Heart right ventricle (tissue), 16 donors: ENCODE results near the gene ZNF8. TPM values are rescaled to one million over a fixed set of nuclear protein-coding genes. Genes with fewer than 3 reads are reported as not detected.

Source experiments
- ATAC-seq, 8 donors: fragments of 200-7000 bp; cut with Tn5 transposase; one replicate each; pipeline ENCODE4 v1.9.1; 2020; ENCODE audit warnings: mild to moderate bottlenecking in 8 of 8, moderate library complexity in 8 of 8, moderate number of reproducible peaks in 1 of 8
- DNase-seq, 2 donors: peaks; one replicate each; pipeline ENCODE4 v3.0.0-alpha.2; 2020
- H3K27ac ChIP-seq, 10 donors: fragments of 200-600 bp; sonication (generic) in 2 of 10; one replicate each; pipeline versions ENCODE4 v1.5.0 to v1.8.0; 2020 to 2022; ENCODE audit warnings: mild to moderate bottlenecking in 3 of 10
- H3K27me3 ChIP-seq, 7 donors: fragments of 200-600 bp; one replicate each; pipeline ENCODE4 v1.8.0; 2021 to 2022; ENCODE audit warnings: mild to moderate bottlenecking in 2 of 7
- H3K36me3 ChIP-seq, 9 donors: fragments of 200-600 bp; sonication (generic) in 1 of 9; one replicate each; pipeline versions ENCODE4 v1.5.0 to v1.8.0; 2020 to 2022; ENCODE audit warnings: mild to moderate bottlenecking in 2 of 9
- H3K4me1 ChIP-seq, 9 donors: fragments of 200-600 bp; sonication (generic) in 1 of 9; one replicate each; pipeline versions ENCODE4 v1.5.0 to v1.8.0; 2020 to 2022; ENCODE audit warnings: mild to moderate bottlenecking in 4 of 9
- H3K4me3 ChIP-seq, 10 donors: fragments of 200-600 bp; sonication (generic) in 2 of 10; one replicate each; pipeline versions ENCODE4 v1.5.0 to v1.8.0; 2020 to 2022; ENCODE audit warnings: mild to moderate bottlenecking in 7 of 10, moderate library complexity in 2 of 10
- H3K9me3 ChIP-seq, 11 donors: fragments of 200-600 bp in 10 of 11; sonication (generic) in 2 of 11; one replicate each; pipeline versions ENCODE4 v1.5.0 to v1.8.0; 2013 to 2022; ENCODE audit warnings: mild to moderate bottlenecking in 2 of 11, control low read depth in 1 of 11, moderate library complexity in 1 of 11
- CTCF ChIP-seq, 9 donors: fragments of 200-600 bp; sonication (generic) in 2 of 9; IDR thresholded peaks; one replicate each; pipeline versions ENCODE4 v1.5.0 to v1.8.0; 2021 to 2022; ENCODE audit warnings: antibody characterized with exemption in 9 of 9, mild to moderate bottlenecking in 5 of 9, moderate library complexity in 1 of 9
- WGBS, 2 donors: extraction: QIAGEN DNeasy Blood & Tissue Kit; methylation state at CpG; one replicate each; pipeline ENCODE4 v1.1.7; 2013; ENCODE audit warnings: inconsistent platforms in 1 of 2; 5-methylcytosine and 5-hydroxymethylcytosine counted together
- intact Hi-C, 10 donors: fragments of 100-400 bp; cut with DNase I; formaldehyde crosslinking; loops; one replicate each; pipeline versions ENCODE4 v1.11.1 to v1.14.2; 2022
- polyA plus RNA-seq, 2 donors: library from polyadenylated mRNA; stranded (reverse); fragments of 200-250 nt; gene quantifications; one replicate each; pipeline ENCODE4 v1.2.3, GENCODE V29; 2013
- total RNA-seq, 10 donors: library from RNA; stranded (reverse); fragmentation: NEBNext Ultra II Directional in 3 of 10; extraction: Animal tissue kit (Norgen Biotek cat#: 25700) in 3 of 10; gene quantifications; one replicate each; pipeline versions ENCODE4 v1.2.1 to v1.2.4, GENCODE V29; 2021 to 2023
- donor health status: Arrhythmogenic right ventricular cardiomyopathy.
- donor health status: ischemic (EF 13 %, LVEDD 7.1; RV severe dilation, severe dysfunction).
- donor health status: healthy with polysubstance abuse.
- donor health status: DM: no; HTN: yes; CAD: no.
- donor health status: DM: no; HTN: no; CAD: no.
- donor health status: ischemic (EF 25% LVEDD 6.9; RV normal size, moderate dysfunction).
- donor health status: ischemic (EF 25% LVEDD 5.7; RV mildly dilated, moderate dysfunction).
- donor health status: healthy.
- donor health status: DM: yes; HTN: yes; CAD: no.
- donor health status: Ischemic cardiomyopathy.
- donor health status: ischemic (EF 35%, LVEDD 5.7; RV mildly dilated, moderate dysfunction).
- donor health status: nonischemic (EF 11% LVEDD 7.7; RV severe dilation, severe dysfunction).
- donor health status: DM: yes; HTN: yes; CAD: no.
- donor health status: PGD.
- donor health status: ischemic (EF 29% LVEDD 5.4; RV normal size, mild dysfunction).
- donor health status: nonischemic (EF 23%, LVEDD 6.1; RV moderate dilation, normal function).

Gene ZNF8
- total and polyA plus RNA-seq, 12 donors: 1.4 to 6.2 (median 5.3) TPM

DNA sequence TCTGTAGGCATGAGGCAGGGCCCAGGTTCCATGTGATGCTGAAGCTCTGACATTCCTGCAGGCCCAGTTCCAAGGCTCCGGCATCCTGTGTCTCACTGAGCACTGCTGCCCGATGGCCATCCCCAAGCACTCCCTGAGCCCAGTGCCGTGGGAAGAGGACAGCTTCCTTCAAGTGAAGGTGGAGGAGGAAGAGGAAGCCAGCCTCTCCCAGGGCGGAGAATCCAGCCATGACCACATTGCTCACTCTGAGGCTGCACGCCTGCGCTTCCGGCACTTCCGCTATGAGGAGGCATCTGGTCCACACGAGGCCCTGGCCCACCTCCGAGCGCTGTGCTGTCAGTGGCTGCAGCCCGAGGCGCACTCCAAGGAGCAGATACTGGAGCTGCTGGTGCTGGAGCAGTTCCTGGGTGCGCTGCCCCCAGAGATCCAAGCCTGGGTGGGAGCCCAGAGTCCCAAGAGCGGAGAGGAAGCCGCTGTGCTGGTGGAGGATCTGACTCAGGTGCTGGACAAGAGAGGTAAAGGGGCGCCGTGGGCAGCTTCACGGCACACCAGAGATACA lies 56.0 kb downstream of the ZNF8 start:
- Histone ChIP-seq H3K4me3 (no peak overlapping the region), H3K27me3 (no peaks in the 10 kb centered on the region), H3K4me1 (peaks cover 0 to 7% (median 0%) of the 10 kb centered on the region in 9 donors), H3K9me3 (peaks cover 0 to 4% (median 0%) of the 10 kb centered on the region in 11 donors), H3K36me3 (peaks cover 0 to 50% (median 17%) of the 10 kb centered on the region in 9 donors), H3K27ac (no peak overlapping the region)
- ATAC-seq (peak in 1 of 8 donors; percentile 27), DNase-seq (no peak)
- intact Hi-C loops: no loop called here
- WGBS, 2 donors: 93 to 94% methylated on average over 19 of the region's 19 CpGs
- TF ChIP-seq CTCF (IDR thresholded peaks at IDR 0.05): no peak

- 87 to 90% methylated on average over 3 of the region's 3 CpGs for WGBS, 2 donors
- TF ChIP-seq CTCF (IDR thresholded peaks at IDR 0.05): no peak
- Histone ChIP-seq H3K36me3 (peaks cover 0 to 55% (median 17%) of the 10 kb centered on the region in 9 donors), H3K9me3 (peaks cover 0 to 4% (median 0%) of the 10 kb centered on the region in 11 donors), H3K27me3 (no peaks in the 10 kb centered on the region), H3K27ac (no peak overlapping the region), H3K4me1 (peaks cover 0 to 2% (median 0%) of the 10 kb centered on the region in 9 donors), H3K4me3 (no peak overlapping the region)
- DNase-seq: no peak
- ATAC-seq: no peak
- intact Hi-C loops: no loop called here
Measured at GRCh38 chr19:58335630-58336029, 56.9 kb downstream of the ZNF8 start.

DNA sequence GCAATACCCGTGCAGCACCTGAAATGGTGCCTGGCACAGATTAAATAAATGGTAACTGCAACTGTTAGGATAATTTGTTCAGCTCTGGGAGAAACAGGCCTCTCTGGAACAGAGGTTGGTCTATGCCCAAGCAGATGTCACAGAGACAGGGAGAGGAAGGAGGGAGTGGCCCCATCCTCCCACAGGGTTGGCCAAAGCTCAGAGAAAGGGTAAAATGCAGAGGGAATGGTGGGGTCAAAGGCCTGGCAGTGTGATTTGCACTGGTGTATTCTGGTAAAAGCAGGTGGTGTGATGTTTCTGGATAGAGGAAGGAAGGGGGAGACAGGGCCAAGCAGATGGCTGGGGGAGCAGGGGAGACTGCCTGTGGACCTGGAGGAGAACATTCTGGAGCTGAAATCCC lies 57.5 kb downstream of the ZNF8 start:
- WGBS, 2 donors: 96 to 97% methylated on average over 1 of the region's 1 CpG
- ATAC-seq: no peak
- Histone ChIP-seq H3K4me3 (no peak overlapping the region), H3K9me3 (peaks cover 0 to 4% (median 0%) of the 10 kb centered on the region in 11 donors), H3K27ac (no peak overlapping the region), H3K4me1 (no peaks in the 10 kb centered on the region), H3K27me3 (no peaks in the 10 kb centered on the region), H3K36me3 (peaks cover 0 to 61% (median 17%) of the 10 kb centered on the region in 9 donors)
- intact Hi-C loops: no loop called here
- DNase-seq: no peak
- no peak for TF ChIP-seq CTCF (IDR thresholded peaks at IDR 0.05)

GRCh38 chr19:58336820-58337219 lies 58.1 kb downstream of the ZNF8 start:
- H3K36me3 ChIP-seq: peaks cover 0 to 65% (median 17%) of the 10 kb centered on the region in 9 donors

More at GRCh38 chr19:58336820-58337219, 58.1 kb downstream of the ZNF8 start:
- peaks cover 0 to 4% (median 0%) of the 10 kb centered on the region in 11 donors for H3K9me3 ChIP-seq
- intact Hi-C loops: no loop called here
- no peak for DNase-seq
- ATAC-seq: no peak
- 95 to 99% methylated on average over 4 of the region's 4 CpGs for WGBS, 2 donors
- H3K27me3 ChIP-seq: no peaks in the 10 kb centered on the region
- no peak overlapping the region for H3K27ac ChIP-seq
- TF ChIP-seq CTCF (IDR thresholded peaks at IDR 0.05): no peak
- H3K4me1 ChIP-seq: no peaks in the 10 kb centered on the region
- H3K4me3 ChIP-seq: no peak overlapping the region
